Hepatocyte (in vitro differentiated cells): ENCODE measurements around the gene TMEM129. TPM values are rescaled to one million over a fixed set of nuclear protein-coding genes. Genes with fewer than 3 reads are reported as not detected.

Experiments used
- DNase-seq: peaks from one replicate; pipeline ENCODE4 v3.0.0-alpha.2; 2016; ENCODE audit warnings: low spot score
- H2AFZ ChIP-seq: fragments of 200-600 bp; sonication (generic); 2 replicates; pipeline ENCODE4 v1.6.0; 2016; ENCODE audit warnings: antibody characterized with exemption, mild to moderate bottlenecking
- H3K27ac ChIP-seq: fragments of 200-600 bp; sonication (generic); 2 replicates; pipeline ENCODE4 v1.5.1; 2016; ENCODE audit warnings: mild to moderate bottlenecking
- H3K27me3 ChIP-seq: fragments of 200-600 bp; sonication (generic); 2 replicates; pipeline ENCODE4 v1.6.1; 2016
- H3K36me3 ChIP-seq: fragments of 200-600 bp; sonication (generic); replicated peaks from 2 replicates; pipeline ENCODE4 v1.5.1; 2016; ENCODE audit warnings: low read depth; ENCODE audit not compliant: insufficient read depth
- H3K4me1 ChIP-seq: fragments of 200-600 bp; sonication (generic); 2 replicates; pipeline ENCODE4 v1.5.1; 2016; ENCODE audit warnings: mild to moderate bottlenecking, moderate library complexity; ENCODE audit not compliant: insufficient read depth
- H3K4me2 ChIP-seq: fragments of 200-600 bp; sonication (generic); 2 replicates; pipeline ENCODE4 v1.6.0; 2016
- H3K4me3 ChIP-seq: fragments of 200-600 bp; sonication (generic); 2 replicates; pipeline ENCODE4 v1.5.1; 2016; ENCODE audit warnings: mild to moderate bottlenecking
- H3K79me2 ChIP-seq: fragments of 200-600 bp; sonication (generic); 2 replicates; pipeline ENCODE4 v1.6.0; 2017; ENCODE audit warnings: mild to moderate bottlenecking
- H3K9me2 ChIP-seq: fragments of 200-600 bp; sonication (generic); replicated peaks from 2 replicates; pipeline ENCODE4 v1.6.0; 2017; ENCODE audit warnings: mild to moderate bottlenecking; ENCODE audit not compliant: insufficient read depth
- H3K9me3 ChIP-seq: fragments of 200-600 bp; sonication (generic); 2 replicates; pipeline ENCODE4 v1.5.1; 2016; ENCODE audit warnings: low read depth, mild to moderate bottlenecking
- H4K20me1 ChIP-seq: fragments of 200-600 bp; sonication (generic); 2 replicates; pipeline ENCODE4 v1.6.0; 2016; ENCODE audit warnings: mild to moderate bottlenecking; ENCODE audit not compliant: insufficient read depth, poor library complexity, severe bottlenecking
- EZH2 ChIP-seq: fragments of 200-600 bp; sonication (generic); IDR thresholded peaks from 2 replicates; pipeline ENCODE4 v1.6.1; 2016; ENCODE audit warnings: antibody characterized with exemption, mild to moderate bottlenecking, borderline replicate concordance
- EZH2phosphoT487 ChIP-seq: fragments of 200-600 bp; sonication (generic); IDR thresholded peaks from one replicate; pipeline ENCODE4 v1.6.1; 2018; ENCODE audit warnings: antibody characterized with exemption, mild to moderate bottlenecking, low read depth, moderate library complexity; ENCODE audit not compliant: unreplicated experiment, severe bottlenecking
- WGBS: methylation state at CpG from one replicate; pipeline ENCODE4 v1.1.6; 2016; ENCODE audit warnings: low lambda C conversion rate; ENCODE audit errors: missing lambda C conversion rate; 5-methylcytosine and 5-hydroxymethylcytosine counted together
- polyA plus RNA-seq: library from polyadenylated mRNA; unstranded; fragments of >200 nt; fragmentation: Nextera tagmentation; extraction: Ambion mirVana; gene quantifications from 2 replicates; pipeline ENCODE4 v1.2.1, GENCODE V29; 2016
- total RNA-seq: library from RNA; depleted of rRNA; stranded (reverse); fragments of >200 nt; gene quantifications from 2 replicates; pipeline ENCODE4 v1.2.3, GENCODE V29; 2014
- TF ChIP-seq, protein P1 (sequence below): fragments of 200-600 bp; sonication (generic); IDR thresholded peaks from 2 replicates; pipeline ENCODE4 v1.5.1; 2016; ENCODE audit warnings: antibody characterized with exemption, mild to moderate bottlenecking; ENCODE audit not compliant: poor library complexity

The TMEM129 gene
- total and polyA plus RNA-seq, 2 experiments from 2014 or later, result 40.8 to 59.4 TPM

DNA sequence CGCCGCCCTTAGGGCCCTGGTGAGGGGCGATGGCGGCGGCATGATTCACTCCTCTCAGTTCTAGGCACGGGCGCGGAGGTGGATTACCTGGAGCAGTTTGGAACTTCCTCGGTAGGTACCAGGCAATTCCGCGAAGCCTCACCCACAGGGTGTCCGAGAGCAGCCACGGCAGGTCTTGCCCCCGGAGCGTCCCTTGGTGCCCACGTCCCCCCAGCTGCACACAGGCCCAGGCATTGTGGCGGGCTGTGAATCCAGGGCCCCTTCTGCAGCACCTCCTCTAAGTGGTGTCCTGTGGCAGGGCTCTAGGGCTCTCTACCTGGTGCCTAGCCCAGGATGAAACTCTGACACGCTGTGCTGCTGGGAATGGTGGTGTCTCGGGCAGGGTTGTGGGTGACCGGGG is 14.1 kb upstream of the TMEM129 start:
- Histone ChIP-seq H4K20me1 (no peaks in the 10 kb centered on the region), H3K36me3 (no peaks in the 10 kb centered on the region), H3K4me3 (no peak overlapping the region), H3K4me2 (no peak overlapping the region), H3K9me2 (no peaks in the 10 kb centered on the region), H3K27ac (no peak overlapping the region), H3K27me3 (no peaks in the 10 kb centered on the region), H3K9me3 (no peaks in the 10 kb centered on the region), H3K4me1 (no peaks in the 10 kb centered on the region), H2AFZ (no peak overlapping the region), H3K79me2 (no peaks in the 10 kb centered on the region)
- 96% methylated on average over 20 of the region's 20 CpGs for WGBS
- DNase-seq, result no peak
- TF ChIP-seq EZH2phosphoT487, result no peak
- TF ChIP-seq, protein P1, sequence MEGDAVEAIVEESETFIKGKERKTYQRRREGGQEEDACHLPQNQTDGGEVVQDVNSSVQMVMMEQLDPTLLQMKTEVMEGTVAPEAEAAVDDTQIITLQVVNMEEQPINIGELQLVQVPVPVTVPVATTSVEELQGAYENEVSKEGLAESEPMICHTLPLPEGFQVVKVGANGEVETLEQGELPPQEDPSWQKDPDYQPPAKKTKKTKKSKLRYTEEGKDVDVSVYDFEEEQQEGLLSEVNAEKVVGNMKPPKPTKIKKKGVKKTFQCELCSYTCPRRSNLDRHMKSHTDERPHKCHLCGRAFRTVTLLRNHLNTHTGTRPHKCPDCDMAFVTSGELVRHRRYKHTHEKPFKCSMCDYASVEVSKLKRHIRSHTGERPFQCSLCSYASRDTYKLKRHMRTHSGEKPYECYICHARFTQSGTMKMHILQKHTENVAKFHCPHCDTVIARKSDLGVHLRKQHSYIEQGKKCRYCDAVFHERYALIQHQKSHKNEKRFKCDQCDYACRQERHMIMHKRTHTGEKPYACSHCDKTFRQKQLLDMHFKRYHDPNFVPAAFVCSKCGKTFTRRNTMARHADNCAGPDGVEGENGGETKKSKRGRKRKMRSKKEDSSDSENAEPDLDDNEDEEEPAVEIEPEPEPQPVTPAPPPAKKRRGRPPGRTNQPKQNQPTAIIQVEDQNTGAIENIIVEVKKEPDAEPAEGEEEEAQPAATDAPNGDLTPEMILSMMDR, result no peak
- TF ChIP-seq EZH2, result no peak

DNA sequence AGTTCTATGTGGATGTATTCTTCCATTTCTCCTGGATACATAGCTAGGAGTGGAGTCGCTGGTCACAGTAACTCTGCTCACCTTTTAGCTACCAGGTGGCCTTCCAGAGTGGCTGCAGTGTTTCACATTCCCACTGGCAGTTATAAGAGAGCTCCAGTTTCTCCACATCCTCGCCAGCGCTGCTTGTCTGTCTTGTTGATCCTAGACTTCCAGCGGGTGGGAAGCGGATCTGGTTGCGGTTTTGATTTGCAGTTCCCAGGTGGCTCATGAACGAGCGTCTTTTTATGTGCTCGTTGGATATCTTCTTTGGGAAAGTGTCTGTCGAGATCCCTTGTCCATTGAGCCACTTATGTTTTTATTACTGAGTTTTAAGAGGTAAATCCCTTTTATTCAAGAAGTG is 11.8 kb upstream of the TMEM129 start:
- H3K4me3 ChIP-seq, result no peak overlapping the region
- H3K9me3 ChIP-seq, result no peaks in the 10 kb centered on the region
- H4K20me1 ChIP-seq, result no peaks in the 10 kb centered on the region
- no peaks in the 10 kb centered on the region for H3K4me1 ChIP-seq
- DNase-seq, result no peak
- H3K4me2 ChIP-seq, result no peak overlapping the region
- no peaks in the 10 kb centered on the region for H3K9me2 ChIP-seq
- no peak overlapping the region for H2AFZ ChIP-seq
- TF ChIP-seq EZH2 (no peak), EZH2phosphoT487 (no peak)
- TF ChIP-seq, protein P1, result no peak
- peaks cover 3% of the 10 kb centered on the region for H3K79me2 ChIP-seq
- no peaks in the 10 kb centered on the region for H3K27me3 ChIP-seq
- H3K27ac ChIP-seq, result no peak overlapping the region
- H3K36me3 ChIP-seq, result no peaks in the 10 kb centered on the region
- 68% methylated on average over 10 of the region's 10 CpGs for WGBS

DNA sequence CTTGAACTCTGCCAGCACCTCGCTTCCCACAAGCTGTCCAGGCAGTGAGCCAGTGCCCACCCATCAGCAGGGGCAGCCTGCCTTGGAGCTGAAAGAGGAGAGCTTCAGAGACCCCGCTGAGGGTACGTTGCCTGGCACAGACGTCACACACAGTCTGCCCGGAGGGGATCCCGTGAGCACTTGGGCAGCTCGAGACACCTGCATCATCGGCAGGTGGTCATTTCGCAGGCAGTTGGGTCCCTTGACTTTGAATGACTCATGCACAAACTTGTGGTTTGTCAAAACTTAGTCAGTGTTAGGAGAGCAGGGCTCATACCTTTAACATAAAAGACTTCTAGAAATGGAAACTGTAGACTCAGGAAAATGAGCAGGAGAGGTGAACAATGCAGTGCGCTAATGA is 10.1 kb upstream of the TMEM129 start:
- Histone ChIP-seq H4K20me1 (no peaks in the 10 kb centered on the region), H3K36me3 (no peaks in the 10 kb centered on the region), H3K9me2 (no peaks in the 10 kb centered on the region), H3K4me1 (no peaks in the 10 kb centered on the region), H3K27ac (no peak overlapping the region), H2AFZ (no peak overlapping the region), H3K9me3 (no peaks in the 10 kb centered on the region), H3K27me3 (no peaks in the 10 kb centered on the region), H3K79me2 (peaks cover 5% of the 10 kb centered on the region), H3K4me2 (no peak overlapping the region), H3K4me3 (no peak overlapping the region)
- no peak for DNase-seq
- TF ChIP-seq EZH2 (no peak), EZH2phosphoT487 (no peak)
- TF ChIP-seq, protein P1, result no peak
- WGBS, result 99% methylated on average over 10 of the region's 10 CpGs

DNA sequence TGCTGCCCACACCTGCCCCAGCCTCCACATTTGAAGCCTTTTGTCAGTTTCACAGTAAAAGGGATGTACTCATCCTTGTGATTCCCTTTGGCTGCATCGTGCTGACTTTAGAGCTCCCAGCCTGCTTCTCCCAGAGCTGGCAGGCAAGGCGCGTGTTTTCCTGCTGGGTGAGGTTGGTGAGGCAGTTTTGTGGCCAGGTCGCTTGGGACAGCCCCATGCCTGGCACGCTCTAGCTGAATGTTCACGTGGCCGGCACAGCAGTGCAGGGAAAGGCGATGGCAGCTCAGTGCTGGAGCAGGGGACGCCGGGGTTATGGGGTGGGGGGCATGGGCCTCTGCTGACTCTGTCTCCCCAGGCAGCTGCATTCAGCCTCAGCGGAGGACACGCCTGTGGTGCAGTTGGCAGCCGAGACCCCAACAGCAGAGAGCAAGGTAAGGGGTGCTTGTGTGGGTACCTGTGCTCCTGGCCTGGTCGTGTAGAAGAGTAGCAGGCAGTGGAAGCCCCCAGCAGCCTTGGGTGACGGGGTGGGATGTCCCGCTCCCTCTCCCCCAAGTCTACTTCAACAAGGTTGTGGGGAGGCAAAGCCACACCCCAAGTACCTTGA is 9.5 kb upstream of the TMEM129 start:
- H3K9me3 ChIP-seq, result no peaks in the 10 kb centered on the region
- TF ChIP-seq, protein P1, result no peak
- TF ChIP-seq EZH2phosphoT487, result no peak
- TF ChIP-seq EZH2, result no peak
- H3K36me3 ChIP-seq, result no peaks in the 10 kb centered on the region
- H3K4me3 ChIP-seq, result no peak overlapping the region
- no peak overlapping the region for H3K4me2 ChIP-seq
- no peak for DNase-seq
- no peaks in the 10 kb centered on the region for H4K20me1 ChIP-seq
- H2AFZ ChIP-seq, result no peak overlapping the region
- 98% methylated on average over 10 of the region's 16 CpGs for WGBS
- H3K27me3 ChIP-seq, result no peaks in the 10 kb centered on the region
- H3K79me2 ChIP-seq, result peaks cover 5% of the 10 kb centered on the region
- H3K9me2 ChIP-seq, result no peaks in the 10 kb centered on the region
- H3K4me1 ChIP-seq, result no peaks in the 10 kb centered on the region
- no peak overlapping the region for H3K27ac ChIP-seq
